Hepatocyte (in vitro differentiated cells): Measurements from ENCODE around the gene CAMKK1. TPM values are rescaled to one million over a fixed set of nuclear protein-coding genes. Genes with fewer than 3 reads are reported as not detected.
"Not testable (repeated sequence)": the region's sequence is repeated elsewhere in the genome, so short reads cannot be mapped to it uniquely, and the experiment has no call there.

Experiments used
- DNase-seq: peaks from one replicate; pipeline ENCODE4 v3.0.0-alpha.2; 2016; ENCODE audit warnings: low spot score
- H2AFZ ChIP-seq: fragments of 200-600 bp; sonication (generic); 2 replicates; pipeline ENCODE4 v1.6.0; 2016; ENCODE audit warnings: antibody characterized with exemption, mild to moderate bottlenecking
- H3K27ac ChIP-seq: fragments of 200-600 bp; sonication (generic); 2 replicates; pipeline ENCODE4 v1.5.1; 2016; ENCODE audit warnings: mild to moderate bottlenecking
- H3K27me3 ChIP-seq: fragments of 200-600 bp; sonication (generic); 2 replicates; pipeline ENCODE4 v1.6.1; 2016
- H3K36me3 ChIP-seq: fragments of 200-600 bp; sonication (generic); replicated peaks from 2 replicates; pipeline ENCODE4 v1.5.1; 2016; ENCODE audit warnings: low read depth; ENCODE audit not compliant: insufficient read depth
- H3K4me1 ChIP-seq: fragments of 200-600 bp; sonication (generic); 2 replicates; pipeline ENCODE4 v1.5.1; 2016; ENCODE audit warnings: mild to moderate bottlenecking, moderate library complexity; ENCODE audit not compliant: insufficient read depth
- H3K4me2 ChIP-seq: fragments of 200-600 bp; sonication (generic); 2 replicates; pipeline ENCODE4 v1.6.0; 2016
- H3K4me3 ChIP-seq: fragments of 200-600 bp; sonication (generic); 2 replicates; pipeline ENCODE4 v1.5.1; 2016; ENCODE audit warnings: mild to moderate bottlenecking
- H3K79me2 ChIP-seq: fragments of 200-600 bp; sonication (generic); 2 replicates; pipeline ENCODE4 v1.6.0; 2017; ENCODE audit warnings: mild to moderate bottlenecking
- H3K9me2 ChIP-seq: fragments of 200-600 bp; sonication (generic); replicated peaks from 2 replicates; pipeline ENCODE4 v1.6.0; 2017; ENCODE audit warnings: mild to moderate bottlenecking; ENCODE audit not compliant: insufficient read depth
- H3K9me3 ChIP-seq: fragments of 200-600 bp; sonication (generic); 2 replicates; pipeline ENCODE4 v1.5.1; 2016; ENCODE audit warnings: low read depth, mild to moderate bottlenecking
- H4K20me1 ChIP-seq: fragments of 200-600 bp; sonication (generic); 2 replicates; pipeline ENCODE4 v1.6.0; 2016; ENCODE audit warnings: mild to moderate bottlenecking; ENCODE audit not compliant: insufficient read depth, poor library complexity, severe bottlenecking
- CTCF ChIP-seq: fragments of 200-600 bp; sonication (generic); IDR thresholded peaks from 2 replicates; pipeline ENCODE4 v1.5.1; 2016; ENCODE audit warnings: antibody characterized with exemption, mild to moderate bottlenecking; ENCODE audit not compliant: poor library complexity
- EZH2 ChIP-seq: fragments of 200-600 bp; sonication (generic); IDR thresholded peaks from 2 replicates; pipeline ENCODE4 v1.6.1; 2016; ENCODE audit warnings: antibody characterized with exemption, mild to moderate bottlenecking, borderline replicate concordance
- EZH2phosphoT487 ChIP-seq: fragments of 200-600 bp; sonication (generic); IDR thresholded peaks from one replicate; pipeline ENCODE4 v1.6.1; 2018; ENCODE audit warnings: antibody characterized with exemption, mild to moderate bottlenecking, low read depth, moderate library complexity; ENCODE audit not compliant: unreplicated experiment, severe bottlenecking
- WGBS: methylation state at CpG from one replicate; pipeline ENCODE4 v1.1.6; 2016; ENCODE audit warnings: low lambda C conversion rate; ENCODE audit errors: missing lambda C conversion rate; 5-methylcytosine and 5-hydroxymethylcytosine counted together
- polyA plus RNA-seq: library from polyadenylated mRNA; unstranded; fragments of >200 nt; fragmentation: Nextera tagmentation; extraction: Ambion mirVana; gene quantifications from 2 replicates; pipeline ENCODE4 v1.2.1, GENCODE V29; 2016
- total RNA-seq: library from RNA; depleted of rRNA; stranded (reverse); fragments of >200 nt; gene quantifications from 2 replicates; pipeline ENCODE4 v1.2.3, GENCODE V29; 2014

The CAMKK1 gene
- total and polyA plus RNA-seq, 2 experiments from 2014 or later, result 4.4 to 5.1 TPM

- TF ChIP-seq EZH2, result no peak
- TF ChIP-seq EZH2phosphoT487, result no peak
- Histone ChIP-seq H2AFZ (no peak overlapping the region), H3K4me2 (no peak overlapping the region), H3K4me1 (no peaks in the 10 kb centered on the region), H3K36me3 (no peaks in the 10 kb centered on the region), H3K79me2 (no peaks in the 10 kb centered on the region), H4K20me1 (no peaks in the 10 kb centered on the region), H3K4me3 (no peak overlapping the region), H3K27ac (no peak overlapping the region), H3K9me3 (no peaks in the 10 kb centered on the region), H3K9me2 (no peaks in the 10 kb centered on the region), H3K27me3 (no peaks in the 10 kb centered on the region)
- no peak for DNase-seq
- 92% methylated on average over 16 of the region's 16 CpGs for WGBS
Measured at GRCh38 chr17:3857261-3858105, 35.4 kb downstream of the CAMKK1 start.

- not testable (repeated sequence) for H4K20me1 ChIP-seq, H3K9me3 ChIP-seq, H3K9me2 ChIP-seq, H3K4me2 ChIP-seq, H3K27me3 ChIP-seq, H3K27ac ChIP-seq, H3K79me2 ChIP-seq, H3K4me3 ChIP-seq, H2AFZ ChIP-seq, DNase-seq, H3K4me1 ChIP-seq, H3K36me3 ChIP-seq
- WGBS, result no CpG with 5 or more reads among the region's 36 CpGs
Measured at GRCh38 chr17:3854204-3854603, 38.6 kb downstream of the CAMKK1 start.

- H3K4me2 ChIP-seq, result no peak overlapping the region
- no peaks in the 10 kb centered on the region for H3K4me1 ChIP-seq
- H3K9me3 ChIP-seq, result no peaks in the 10 kb centered on the region
- H3K27ac ChIP-seq, result no peak overlapping the region
- H3K4me3 ChIP-seq, result no peak overlapping the region
- H2AFZ ChIP-seq, result no peak overlapping the region
- WGBS, result 93% methylated on average over 10 of the region's 10 CpGs
- no peak for DNase-seq
- H3K79me2 ChIP-seq, result no peaks in the 10 kb centered on the region
- no peaks in the 10 kb centered on the region for H3K36me3 ChIP-seq
- H4K20me1 ChIP-seq, result no peaks in the 10 kb centered on the region
- TF ChIP-seq CTCF, result no peak
- no peaks in the 10 kb centered on the region for H3K27me3 ChIP-seq
- H3K9me2 ChIP-seq, result no peaks in the 10 kb centered on the region
Measured at GRCh38 chr17:3852561-3852960, 40.3 kb downstream of the CAMKK1 start.

GRCh38 chr17:3851461-3852100 is 41.3 kb downstream of the CAMKK1 start:
- no peaks in the 10 kb centered on the region for H3K9me2 ChIP-seq
- no peaks in the 10 kb centered on the region for H4K20me1 ChIP-seq
- TF ChIP-seq EZH2phosphoT487, result no peak
- TF ChIP-seq CTCF, result no peak
- TF ChIP-seq EZH2, result no peak
- no peak overlapping the region for H3K4me2 ChIP-seq
- no peaks in the 10 kb centered on the region for H3K4me1 ChIP-seq
- H3K79me2 ChIP-seq, result no peaks in the 10 kb centered on the region
- H2AFZ ChIP-seq, result no peak overlapping the region
- WGBS, result 93% methylated on average over 24 of the region's 24 CpGs
- no peak overlapping the region for H3K27ac ChIP-seq
- no peaks in the 10 kb centered on the region for H3K27me3 ChIP-seq
- H3K36me3 ChIP-seq, result no peaks in the 10 kb centered on the region
- DNase-seq, result no peak
- no peak overlapping the region for H3K4me3 ChIP-seq
- no peaks in the 10 kb centered on the region for H3K9me3 ChIP-seq
